IPS DF 19.7 (cell line): ENCODE results near the gene MED26.

Experiments
- DNase-seq: peaks from one replicate; pipeline ENCODE4 v3.0.0-alpha.2; 2013; ENCODE audit warnings: low read depth, low spot score

The MED26 gene

GRCh38 chr19:16542045-16542909 lies 85.7 kb downstream of the MED26 start, which contains the start of gene CHERP:
Gene CHERP (minus strand): TSS chr19:16542437. CDS start chr19:16542378, 59 bp downstream.
- DNase-seq: peak; percentile 64

- DNase-seq: no peak
Measured at GRCh38 chr19:16541526-16542044, 86.4 kb downstream of the MED26 start.

- no peak for DNase-seq
Measured at GRCh38 chr19:16540948-16541347, 87.1 kb downstream of the MED26 start.

GRCh38 chr19:16537111-16537510 lies 90.9 kb downstream of the MED26 start:
- no peak for DNase-seq

GRCh38 chr19:16536130-16536529 lies 91.9 kb downstream of the MED26 start:
- no peak for DNase-seq

- no peak for DNase-seq
Measured at GRCh38 chr19:16535381-16535780, 92.6 kb downstream of the MED26 start.

- DNase-seq: no peak
Measured at GRCh38 chr19:16532440-16533234, 95.4 kb downstream of the MED26 start.

- DNase-seq: no peak
Measured at GRCh38 chr19:16531380-16531669, 96.7 kb downstream of the MED26 start.

GRCh38 chr19:16530540-16531379 lies 97.2 kb downstream of the MED26 start:
- no peak for DNase-seq

- DNase-seq: no peak
Measured at GRCh38 chr19:16529466-16530144, 98.4 kb downstream of the MED26 start.

GRCh38 chr19:16527971-16528521 lies 100.0 kb downstream of the MED26 start:
- DNase-seq: no peak

GRCh38 chr19:16527334-16527935 lies 100.6 kb downstream of the MED26 start:
- DNase-seq: no peak

- no peak for DNase-seq
Measured at GRCh38 chr19:16525751-16526481, 102.1 kb downstream of the MED26 start.

- no peak for DNase-seq
Measured at GRCh38 chr19:16524991-16525734, 102.8 kb downstream of the MED26 start.
